Heart left ventricle (tissue), 13 donors: ENCODE data around the gene INO80C.

ENCODE experiments used
- POLR2A ChIP-seq, 2 donors: fragments of 450-650 bp; IDR thresholded peaks; one replicate each; pipeline ENCODE4 v1.6.1; 2017; ENCODE audit warnings: antibody characterized with exemption in 2 of 2, mild to moderate bottlenecking in 2 of 2, moderate library complexity in 2 of 2
- TF ChIP-seq, protein P1 (sequence below), 12 donors: fragments of 200-600 bp; sonication (generic) in 4 of 12; IDR thresholded peaks; one replicate each; pipeline versions ENCODE4 v1.5.0 to v1.8.0; 2018 to 2022; ENCODE audit warnings: antibody characterized with exemption in 12 of 12, mild to moderate bottlenecking in 5 of 12
- donor health status: ischemic (EF 13 %, LVEDD 7.1; RV severe dilation, severe dysfunction).
- donor health status: DM: no; HTN: yes; CAD: no.
- donor health status: DM: no; HTN: no; CAD: no.
- donor health status: ischemic (EF 25% LVEDD 6.9; RV normal size, moderate dysfunction).
- donor health status: ischemic (EF 25% LVEDD 5.7; RV mildly dilated, moderate dysfunction).
- donor health status: ischemic (EF 35%, LVEDD 5.7; RV mildly dilated, moderate dysfunction).
- donor health status: nonischemic (EF 11% LVEDD 7.7; RV severe dilation, severe dysfunction).
- donor health status: DM: yes; HTN: yes; CAD: no.
- donor health status: PGD.
- donor health status: ischemic (EF 29% LVEDD 5.4; RV normal size, mild dysfunction).
- donor health status: nonischemic (EF 23%, LVEDD 6.1; RV moderate dilation, normal function).

DNA sequence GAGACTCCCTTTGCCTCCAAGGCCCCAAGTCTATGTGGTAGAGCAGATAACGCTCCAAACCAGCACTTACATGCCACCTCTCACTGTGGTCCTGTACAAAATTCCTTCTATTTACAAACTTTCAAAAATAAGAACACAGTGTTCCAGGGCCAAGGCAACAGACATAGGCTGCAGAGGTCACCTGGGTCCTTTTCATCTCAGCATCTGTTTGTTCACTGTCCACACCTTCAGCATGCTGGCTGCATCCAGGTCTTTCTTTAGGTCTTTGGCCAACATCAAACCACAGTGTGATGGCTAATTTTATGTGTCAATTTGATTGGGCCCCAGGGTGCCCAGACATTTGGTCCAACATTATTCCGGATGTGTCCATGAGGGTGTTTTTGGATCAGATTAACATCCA is 20.0 kb upstream of the INO80C start:
- TF ChIP-seq, protein P1, sequence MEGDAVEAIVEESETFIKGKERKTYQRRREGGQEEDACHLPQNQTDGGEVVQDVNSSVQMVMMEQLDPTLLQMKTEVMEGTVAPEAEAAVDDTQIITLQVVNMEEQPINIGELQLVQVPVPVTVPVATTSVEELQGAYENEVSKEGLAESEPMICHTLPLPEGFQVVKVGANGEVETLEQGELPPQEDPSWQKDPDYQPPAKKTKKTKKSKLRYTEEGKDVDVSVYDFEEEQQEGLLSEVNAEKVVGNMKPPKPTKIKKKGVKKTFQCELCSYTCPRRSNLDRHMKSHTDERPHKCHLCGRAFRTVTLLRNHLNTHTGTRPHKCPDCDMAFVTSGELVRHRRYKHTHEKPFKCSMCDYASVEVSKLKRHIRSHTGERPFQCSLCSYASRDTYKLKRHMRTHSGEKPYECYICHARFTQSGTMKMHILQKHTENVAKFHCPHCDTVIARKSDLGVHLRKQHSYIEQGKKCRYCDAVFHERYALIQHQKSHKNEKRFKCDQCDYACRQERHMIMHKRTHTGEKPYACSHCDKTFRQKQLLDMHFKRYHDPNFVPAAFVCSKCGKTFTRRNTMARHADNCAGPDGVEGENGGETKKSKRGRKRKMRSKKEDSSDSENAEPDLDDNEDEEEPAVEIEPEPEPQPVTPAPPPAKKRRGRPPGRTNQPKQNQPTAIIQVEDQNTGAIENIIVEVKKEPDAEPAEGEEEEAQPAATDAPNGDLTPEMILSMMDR (IDR thresholded peaks at IDR 0.05) = no peak
- TF ChIP-seq POLR2A (IDR thresholded peaks at IDR 0.05) = no peak
